Activated CD4-positive, alpha-beta T cell treated with anti-CD3 and anti-CD28 coated beads for 36 hours (primary cell): ENCODE results near the gene SLMAP. TPM values are rescaled to one million over a fixed set of nuclear protein-coding genes. Genes with fewer than 3 reads are reported as not detected.

Experiments used
- ATAC-seq: fragments of 200-7000 bp; cut with Tn5 transposase; one replicate; pipeline ENCODE4 v1.10.0; 2021; ENCODE audit warnings: mild to moderate bottlenecking, moderate library complexity
- CTCF ChIA-PET: fragments of 350-600 bp; sonication (Branson Sonifier 250); formaldehyde crosslinking; loops from one replicate; lab custom pipeline; 2021; ENCODE audit warnings: antibody characterized with exemption; lab: Charles Lee
- POLR2A ChIA-PET: fragments of 350-600 bp; sonication (Branson Sonifier 250); formaldehyde crosslinking; loops from one replicate; lab custom pipeline; 2021; ENCODE audit warnings: antibody characterized with exemption, inconsistent platforms; lab: Charles Lee
- DNase-seq: peaks from one replicate; pipeline ENCODE4 v3.0.0-alpha.2; 2020
- H3K27ac Mint-ChIP-seq: one replicate; pipeline ENCODE4 v1.8.0; 2021; ENCODE audit warnings: mixed read lengths
- H3K27me3 Mint-ChIP-seq: one replicate; pipeline ENCODE4 v1.8.0; 2021; ENCODE audit warnings: mixed read lengths
- H3K36me3 Mint-ChIP-seq: one replicate; pipeline ENCODE4 v1.8.0; 2021; ENCODE audit warnings: low read depth, mixed read lengths
- H3K4me1 Mint-ChIP-seq: one replicate; pipeline ENCODE4 v1.8.0; 2021; ENCODE audit warnings: mixed read lengths
- H3K4me3 Mint-ChIP-seq: one replicate; pipeline ENCODE4 v1.8.0; 2021; ENCODE audit warnings: mild to moderate bottlenecking, moderate library complexity, mixed read lengths
- H3K9me3 Mint-ChIP-seq: one replicate; pipeline ENCODE4 v1.8.0; 2021; ENCODE audit warnings: low read depth, mixed read lengths
- intact Hi-C, 2 experiments: fragments of 100-400 bp; cut with DNase I in 1 of 2; cut with micrococcal nuclease in 1 of 2; formaldehyde crosslinking; loops; one replicate each; pipeline versions ENCODE4 v1.14.2 to v1.15.1; 2022 to 2024; cut with DNase I, micrococcal nuclease
- total RNA-seq, 2 experiments: library from RNA; stranded (reverse); gene quantifications; one replicate each; pipeline ENCODE4 v1.2.3, GENCODE V29; 2021

Gene SLMAP
- total RNA-seq, 2 experiments from 2014 or later: 43.1 to 55.3 TPM

- H3K27ac Mint-ChIP-seq: no peak overlapping the region
- ATAC-seq: no peak
- no peaks in the 10 kb centered on the region for H3K27me3 Mint-ChIP-seq
- no peaks in the 10 kb centered on the region for H3K9me3 Mint-ChIP-seq
- H3K4me1 Mint-ChIP-seq: peaks cover 18% of the 10 kb centered on the region
- POLR2A ChIA-PET: no interaction called here
- CTCF ChIA-PET: interaction anchor here (1.7 kb wide), 1 partner anchor 10 kb away, joined by 4 read pairs; no protein-coding TSS in a partner anchor
- no peak for DNase-seq
- H3K4me3 Mint-ChIP-seq: no peak overlapping the region
- peaks cover 12% of the 10 kb centered on the region for H3K36me3 Mint-ChIP-seq
- intact Hi-C loops: loop anchor here in 1 of 2 experiments (10.0 kb wide), 1 partner anchor 1198 kb away; the partner anchor contains the start of gene CCDC66
Measured at GRCh38 chr3:57753016-57753415, 3.1 kb upstream of the SLMAP start.

GRCh38 chr3:57755368-57755675 lies 787 bp upstream of the SLMAP start:
- H3K27ac Mint-ChIP-seq: peak overlapping the region; percentile 97
- intact Hi-C loops: loop anchor here (2.0 to 10.0 kb wide), 3 partner anchors 47 to 1201 kb away; partner anchors contain the start of genes CCDC66 (in 1 of the 2) and DENND6A (in 1 of the 2)
- no peak for DNase-seq
- POLR2A ChIA-PET: interaction anchor here (0.6 to 1.4 kb wide), 6 partner anchors 16 to 162 kb away, joined by 3 to 16 read pairs (median 4); partner anchors contain the start of genes ARF4 and DENND6A
- peak overlapping the region; percentile 97 for H3K4me3 Mint-ChIP-seq
- peaks cover 39% of the 10 kb centered on the region for H3K4me1 Mint-ChIP-seq
- peaks cover 21% of the 10 kb centered on the region for H3K36me3 Mint-ChIP-seq
- no peaks in the 10 kb centered on the region for H3K9me3 Mint-ChIP-seq
- ATAC-seq: peak; percentile 50
- CTCF ChIA-PET: interaction anchor here (0.6 to 0.9 kb wide), 3 partner anchors 63 to 156 kb away, joined by 3 to 4 read pairs (median 4); no protein-coding TSS in a partner anchor
- no peaks in the 10 kb centered on the region for H3K27me3 Mint-ChIP-seq

GRCh38 chr3:57756528-57757401 lies 656 bp downstream of the SLMAP start:
- Mint-ChIP-seq H3K27ac (peak overlapping the region; percentile 97), H3K4me3 (peak overlapping the region; percentile 97), H3K36me3 (peaks cover 28% of the 10 kb centered on the region), H3K27me3 (no peaks in the 10 kb centered on the region), H3K9me3 (no peaks in the 10 kb centered on the region), H3K4me1 (peaks cover 47% of the 10 kb centered on the region)
- ChIA-PET POLR2A (interaction anchor here (0.8 to 1.4 kb wide), 4 partner anchors 12 to 160 kb away, joined by 4 to 16 read pairs (median 4); partner anchors contain the start of gene ARF4), CTCF (interaction anchor here (0.6 to 1.2 kb wide), 5 partner anchors 37 to 359 kb away, joined by 3 to 5 read pairs (median 3); no protein-coding TSS in a partner anchor)
- intact Hi-C loops: loop anchor here (1.0 to 10.0 kb wide), 8 partner anchors 32 to 1202 kb away; partner anchors contain the start of genes ARF4 (in 2 of the 2), APPL1 (in 1 of the 2), CCDC66 (in 1 of the 2) and DENND6A (in 1 of the 2)
- ATAC-seq: peak; percentile 13
- DNase-seq: peak; percentile 68

GRCh38 chr3:57757642-57758297 lies 1.7 kb downstream of the SLMAP start:
- POLR2A ChIA-PET: interaction anchor here (0.6 to 0.7 kb wide), 2 partner anchors 96 to 160 kb away, joined by 3 to 5 read pairs; partner anchors contain the start of gene ARF4

GRCh38 chr3:57758686-57759085 lies 2.6 kb downstream of the SLMAP start:
- DNase-seq: no peak
- CTCF ChIA-PET: interaction anchor here (0.6 to 1.6 kb wide), 4 partner anchors 12 to 1643 kb away, joined by 3 to 4 read pairs (median 3); no protein-coding TSS in a partner anchor
- no peak overlapping the region for H3K4me3 Mint-ChIP-seq
- no peaks in the 10 kb centered on the region for H3K9me3 Mint-ChIP-seq
- no peak overlapping the region for H3K27ac Mint-ChIP-seq
- no peaks in the 10 kb centered on the region for H3K27me3 Mint-ChIP-seq
- H3K4me1 Mint-ChIP-seq: peaks cover 58% of the 10 kb centered on the region
- POLR2A ChIA-PET: interaction anchor here (0.7 kb wide), 1 partner anchor 161 kb away, joined by 3 read pairs; the partner anchor contains the start of gene ARF4
- ATAC-seq: no peak
- intact Hi-C loops: loop anchor here (5.0 to 10.0 kb wide), 2 partner anchors 44 to 1204 kb away; partner anchors contain the start of gene CCDC66 (in 1 of the 2)
- peaks cover 36% of the 10 kb centered on the region for H3K36me3 Mint-ChIP-seq

More at GRCh38 chr3:57757642-57758297, 1.7 kb downstream of the SLMAP start:
- Mint-ChIP-seq H3K4me1 (peaks cover 49% of the 10 kb centered on the region), H3K4me3 (peak overlapping the region; percentile 97), H3K27ac (no peak overlapping the region), H3K9me3 (no peaks in the 10 kb centered on the region), H3K27me3 (no peaks in the 10 kb centered on the region), H3K36me3 (peaks cover 30% of the 10 kb centered on the region)
- intact Hi-C loops: loop anchor here (5.0 to 10.0 kb wide), 2 partner anchors 45 to 1203 kb away; partner anchors contain the start of gene CCDC66 (in 1 of the 2)
- CTCF ChIA-PET: interaction anchor here (0.6 to 1.6 kb wide), 2 partner anchors 13 to 1644 kb away, joined by 3 read pairs; no protein-coding TSS in a partner anchor
- no peak for ATAC-seq
- no peak for DNase-seq

- H3K36me3 Mint-ChIP-seq: peaks cover 45% of the 10 kb centered on the region
- ATAC-seq (no peak), DNase-seq (no peak)
- CTCF ChIA-PET: interaction anchor here (0.7 to 1.2 kb wide), 2 partner anchors 23 to 174 kb away, joined by 3 read pairs; no protein-coding TSS in a partner anchor
- peaks cover 60% of the 10 kb centered on the region for H3K4me1 Mint-ChIP-seq
- POLR2A ChIA-PET: no interaction called here
- H3K27ac Mint-ChIP-seq: no peak overlapping the region
- intact Hi-C loops: no loop called here
- no peaks in the 10 kb centered on the region for H3K9me3 Mint-ChIP-seq
- H3K27me3 Mint-ChIP-seq: no peaks in the 10 kb centered on the region
- no peak overlapping the region for H3K4me3 Mint-ChIP-seq
Measured at GRCh38 chr3:57764794-57765193, 8.7 kb downstream of the SLMAP start.

GRCh38 chr3:57768595-57768994 lies 12.5 kb downstream of the SLMAP start:
- DNase-seq (no peak), ATAC-seq (no peak)
- CTCF ChIA-PET: interaction anchor here (1.2 kb wide), 1 partner anchor 372 kb away, joined by 5 read pairs; no protein-coding TSS in a partner anchor
- Mint-ChIP-seq H3K27me3 (no peaks in the 10 kb centered on the region), H3K4me3 (no peak overlapping the region), H3K36me3 (peaks cover 31% of the 10 kb centered on the region), H3K4me1 (peaks cover 50% of the 10 kb centered on the region), H3K9me3 (no peaks in the 10 kb centered on the region), H3K27ac (no peak overlapping the region)
- intact Hi-C loops: no loop called here
- POLR2A ChIA-PET: interaction anchor here (1.0 kb wide), 1 partner anchor 12 kb away, joined by 5 read pairs; the partner anchor contains the start of gene SLMAP

- intact Hi-C loops: no loop called here
- no peaks in the 10 kb centered on the region for H3K27me3 Mint-ChIP-seq
- H3K4me1 Mint-ChIP-seq: peaks cover 37% of the 10 kb centered on the region
- DNase-seq (no peak), ATAC-seq (no peak)
- H3K36me3 Mint-ChIP-seq: peaks cover 23% of the 10 kb centered on the region
- no peak overlapping the region for H3K4me3 Mint-ChIP-seq
- H3K9me3 Mint-ChIP-seq: no peaks in the 10 kb centered on the region
- CTCF ChIA-PET: interaction anchor here (0.7 to 1.1 kb wide), 3 partner anchors 11 to 13 kb away, joined by 3 read pairs; no protein-coding TSS in a partner anchor
- H3K27ac Mint-ChIP-seq: no peak overlapping the region
- POLR2A ChIA-PET: interaction anchor here (1.1 kb wide), 1 partner anchor 14 kb away, joined by 4 read pairs; the partner anchor contains the start of gene SLMAP
Measured at GRCh38 chr3:57770009-57770827, 14.1 kb downstream of the SLMAP start.

- ChIA-PET POLR2A (no interaction called here), CTCF (interaction anchor here (1.8 kb wide), 1 partner anchor 10 kb away, joined by 5 read pairs; no protein-coding TSS in a partner anchor)
- Mint-ChIP-seq H3K4me1 (peaks cover 29% of the 10 kb centered on the region), H3K9me3 (no peaks in the 10 kb centered on the region), H3K27me3 (no peaks in the 10 kb centered on the region), H3K27ac (no peak overlapping the region), H3K36me3 (peaks cover 12% of the 10 kb centered on the region), H3K4me3 (no peak overlapping the region)
- intact Hi-C loops: no loop called here
- no peak for DNase-seq
- no peak for ATAC-seq
Measured at GRCh38 chr3:57772251-57772650, 16.1 kb downstream of the SLMAP start.

- POLR2A ChIA-PET: no interaction called here
- Mint-ChIP-seq H3K27me3 (no peaks in the 10 kb centered on the region), H3K4me3 (no peak overlapping the region), H3K4me1 (peaks cover 12% of the 10 kb centered on the region), H3K9me3 (no peaks in the 10 kb centered on the region), H3K27ac (no peak overlapping the region), H3K36me3 (peaks cover 10% of the 10 kb centered on the region)
- CTCF ChIA-PET: no interaction called here
- DNase-seq (no peak), ATAC-seq (no peak)
- intact Hi-C loops: no loop called here
Measured at GRCh38 chr3:57777774-57778173, 21.7 kb downstream of the SLMAP start.
